Measurements from ENCODE around the gene SPEG. TPM values are rescaled to one million over a fixed set of nuclear protein-coding genes. Genes with fewer than 3 reads are reported as not detected.
"Not testable (repeated sequence)": the region's sequence is repeated elsewhere in the genome, so short reads cannot be mapped to it uniquely, and the experiment has no call there.

The SPEG gene
- total and polyA plus RNA-seq, 3 donors from 2014 or later = 16.0 to 24.3 (median 23.0) TPM

DNA sequence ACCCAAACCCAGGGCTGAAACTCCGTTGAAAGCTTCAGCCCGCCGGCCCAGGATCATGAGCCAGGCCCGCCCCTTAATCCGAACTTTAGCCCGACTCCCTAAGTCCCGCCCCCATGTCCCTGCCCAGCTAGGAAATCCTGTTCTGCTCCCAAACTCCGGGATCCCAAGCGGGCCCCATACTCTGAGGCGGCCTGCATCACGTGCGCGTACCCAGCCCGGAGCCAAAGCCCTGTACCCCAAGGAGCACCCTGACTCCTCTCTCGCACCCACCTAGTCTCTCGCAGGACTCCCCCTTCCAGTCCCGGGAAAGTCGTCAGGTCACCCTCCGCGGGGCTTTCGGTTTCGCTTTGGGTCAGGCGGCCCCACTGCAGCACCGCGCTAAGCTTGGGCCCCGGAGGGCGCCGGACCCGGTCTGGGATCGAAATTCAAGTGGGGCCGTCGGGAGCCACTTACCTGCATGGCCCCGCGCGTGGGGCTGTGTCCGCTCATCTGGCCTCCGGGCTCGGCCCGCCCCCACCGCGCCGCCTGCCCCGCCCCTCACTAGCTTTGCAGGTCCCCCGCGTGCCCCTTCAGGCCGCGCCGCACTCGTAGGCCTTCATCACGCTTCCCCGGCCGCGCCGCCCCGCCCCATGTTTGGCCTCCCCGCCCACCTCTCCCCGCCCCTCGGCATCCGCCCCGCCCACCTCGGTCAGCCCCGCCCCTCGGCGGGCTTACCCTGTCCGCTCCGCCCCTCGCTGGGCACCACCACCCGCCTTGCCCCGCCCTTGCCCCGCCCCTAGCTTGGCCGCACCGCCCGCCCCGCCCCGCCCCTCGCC is 47.1 kb upstream of the SPEG start, which contains the start of gene DNPEP:
TSS of gene DNPEP (minus strand) at position 607 of the 815 bp plus-strand sequence. CDS start at position 489, 118 bp downstream.
- Histone ChIP-seq H3K36me3 (ENCODE audit: low read depth, missing control alignments) (no peaks in the 10 kb centered on the region), H3K4me3 (peak within 1 kb of the TSS; percentile 85 to 90), H3K4me1 (peaks cover 12% of the 10 kb centered on the region), H3K27ac (peak within 1 kb of the TSS; percentile 91 to 93), H3K9me3 (no peaks in the 10 kb centered on the region), H3K27me3 (no peaks in the 10 kb centered on the region)
- intact Hi-C loops (cut with DNase I; ENCODE audit: low total_unique reads) = no loop called here
- DNase-seq = peak; percentile 95
- no peak for TF ChIP-seq POLR2A (IDR thresholded peaks at IDR 0.05)
- TF ChIP-seq, protein P1, sequence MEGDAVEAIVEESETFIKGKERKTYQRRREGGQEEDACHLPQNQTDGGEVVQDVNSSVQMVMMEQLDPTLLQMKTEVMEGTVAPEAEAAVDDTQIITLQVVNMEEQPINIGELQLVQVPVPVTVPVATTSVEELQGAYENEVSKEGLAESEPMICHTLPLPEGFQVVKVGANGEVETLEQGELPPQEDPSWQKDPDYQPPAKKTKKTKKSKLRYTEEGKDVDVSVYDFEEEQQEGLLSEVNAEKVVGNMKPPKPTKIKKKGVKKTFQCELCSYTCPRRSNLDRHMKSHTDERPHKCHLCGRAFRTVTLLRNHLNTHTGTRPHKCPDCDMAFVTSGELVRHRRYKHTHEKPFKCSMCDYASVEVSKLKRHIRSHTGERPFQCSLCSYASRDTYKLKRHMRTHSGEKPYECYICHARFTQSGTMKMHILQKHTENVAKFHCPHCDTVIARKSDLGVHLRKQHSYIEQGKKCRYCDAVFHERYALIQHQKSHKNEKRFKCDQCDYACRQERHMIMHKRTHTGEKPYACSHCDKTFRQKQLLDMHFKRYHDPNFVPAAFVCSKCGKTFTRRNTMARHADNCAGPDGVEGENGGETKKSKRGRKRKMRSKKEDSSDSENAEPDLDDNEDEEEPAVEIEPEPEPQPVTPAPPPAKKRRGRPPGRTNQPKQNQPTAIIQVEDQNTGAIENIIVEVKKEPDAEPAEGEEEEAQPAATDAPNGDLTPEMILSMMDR (IDR thresholded peaks at IDR 0.05) = no peak
- 1% methylated on average over 31 of the region's 76 CpGs; no CpG with 5 or more reads in 1 of the 2 donors for WGBS, 2 donors

DNA sequence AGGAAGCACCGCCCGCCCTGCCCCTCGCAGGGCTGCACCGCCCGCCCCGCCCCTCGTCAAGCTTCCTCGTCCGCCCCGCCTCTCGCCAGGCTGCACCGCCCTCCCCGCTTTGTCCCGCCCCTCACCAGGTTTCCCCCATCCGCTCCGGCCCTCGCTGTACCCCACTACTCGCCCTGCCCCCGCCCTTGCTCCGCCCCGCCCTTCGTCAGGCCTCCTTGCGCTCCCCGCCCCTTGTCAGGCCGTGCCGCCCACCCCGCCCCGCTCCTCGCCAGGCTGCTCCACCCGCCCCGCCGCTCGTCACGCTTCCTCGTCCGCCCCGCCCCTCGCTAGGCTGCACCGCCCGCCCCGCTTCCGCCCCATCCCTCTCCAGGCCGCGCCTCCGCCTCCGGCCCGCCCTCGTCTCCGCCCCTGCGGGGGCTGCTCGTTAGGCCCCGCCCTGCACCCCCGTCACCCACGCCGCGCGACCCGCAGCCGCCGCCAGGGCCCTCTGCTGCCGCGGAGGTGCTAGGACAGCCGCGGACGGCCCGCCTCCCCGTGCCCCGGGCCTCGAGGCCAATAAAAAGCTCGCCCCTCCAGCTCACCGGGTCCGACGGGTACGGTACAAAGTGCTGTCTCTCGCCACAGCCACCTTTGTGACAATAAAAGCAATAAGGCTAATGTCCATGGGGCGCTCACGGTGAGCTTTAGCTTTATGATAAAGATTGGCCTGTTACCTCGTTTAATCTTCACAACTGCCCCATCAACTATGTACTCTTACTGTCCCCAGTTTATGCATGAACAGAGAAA is 46.3 kb upstream of the SPEG start:
- TF ChIP-seq POLR2A (IDR thresholded peaks at IDR 0.05) = no peak
- TF ChIP-seq, protein P1 (IDR thresholded peaks at IDR 0.05) = peak; percentile 70 to 75 (median 74)
- no peaks in the 10 kb centered on the region for H3K36me3 ChIP-seq (ENCODE audit: low read depth, missing control alignments)
- H3K9me3 ChIP-seq = no peaks in the 10 kb centered on the region
- intact Hi-C loops (cut with DNase I; ENCODE audit: low total_unique reads) = no loop called here
- peaks cover 12% of the 10 kb centered on the region for H3K4me1 ChIP-seq
- peak overlapping the region; percentile 81 to 93 for H3K27ac ChIP-seq
- peak overlapping the region; percentile 85 to 90 for H3K4me3 ChIP-seq
- peak; percentile 98 for DNase-seq
- no peaks in the 10 kb centered on the region for H3K27me3 ChIP-seq
- WGBS, 2 donors = 2 to 18% methylated on average over 4 to 22 of the region's 78 CpGs

DNA sequence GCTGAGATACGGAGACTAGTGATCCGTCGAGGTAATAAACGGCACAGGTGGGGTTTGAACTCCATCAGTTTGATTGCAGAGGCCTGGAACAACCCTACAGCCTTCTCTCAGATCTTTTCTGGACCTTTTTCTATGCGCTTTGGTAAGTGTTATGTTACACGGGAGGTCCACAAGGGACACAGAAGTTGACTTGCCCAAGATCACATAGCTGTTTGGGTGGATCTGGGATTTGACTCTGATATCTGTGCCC is 45.8 kb upstream of the SPEG start:
- H3K4me3 ChIP-seq = peak overlapping the region; percentile 85 to 90
- no peak for DNase-seq
- H3K27me3 ChIP-seq = no peaks in the 10 kb centered on the region
- no peaks in the 10 kb centered on the region for H3K9me3 ChIP-seq
- peaks cover 12% of the 10 kb centered on the region for H3K4me1 ChIP-seq
- WGBS, 2 donors = 39 to 40% methylated on average over 6 of the region's 6 CpGs
- no peaks in the 10 kb centered on the region for H3K36me3 ChIP-seq (ENCODE audit: low read depth, missing control alignments)
- peak overlapping the region; percentile 81 to 93 for H3K27ac ChIP-seq
- intact Hi-C loops (cut with DNase I; ENCODE audit: low total_unique reads) = no loop called here
- TF ChIP-seq, protein P1 (IDR thresholded peaks at IDR 0.05) = no peak
- TF ChIP-seq POLR2A (IDR thresholded peaks at IDR 0.05) = no peak

DNA sequence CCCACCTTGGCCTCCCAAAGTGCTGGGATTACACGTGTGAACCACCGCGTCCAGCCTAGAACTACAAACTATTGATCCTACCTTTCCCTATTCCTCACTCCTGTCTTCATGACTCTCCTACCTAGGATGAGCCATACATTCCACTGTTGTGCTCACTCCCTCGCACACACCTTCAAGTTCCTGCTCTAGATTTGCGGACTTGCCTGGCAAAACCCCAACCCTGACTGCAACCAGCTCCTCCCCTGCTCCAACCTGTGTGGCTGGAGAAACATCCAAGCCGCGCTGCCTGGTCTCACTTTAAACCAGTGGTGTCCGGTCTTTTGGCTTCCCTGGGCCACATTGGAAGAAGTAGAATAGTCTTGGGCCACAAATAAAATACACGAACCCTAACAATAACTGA is 41.9 kb upstream of the SPEG start:
- TF ChIP-seq POLR2A (IDR thresholded peaks at IDR 0.05) = no peak
- TF ChIP-seq, protein P1 (IDR thresholded peaks at IDR 0.05) = no peak
- no peak overlapping the region for H3K27ac ChIP-seq
- DNase-seq = no peak

DNA sequence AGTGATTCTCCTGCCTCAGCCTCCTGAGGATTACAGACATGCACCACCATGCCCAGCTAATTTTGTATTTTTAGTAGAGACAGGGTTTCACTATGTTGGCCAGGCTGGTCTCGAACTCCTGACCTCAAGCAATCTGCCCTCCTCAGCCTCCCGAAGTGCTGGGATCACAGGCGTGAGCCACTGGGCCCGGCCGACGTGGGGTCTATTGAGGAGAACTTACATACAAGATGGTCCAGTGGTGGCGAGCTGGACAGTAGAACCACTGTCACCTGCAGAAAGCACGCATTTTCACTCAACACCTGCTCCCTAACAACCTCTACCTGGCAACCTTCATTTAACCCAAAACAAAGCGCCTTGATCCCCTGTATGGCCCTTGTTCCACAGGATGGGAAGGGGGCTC is 39.6 kb upstream of the SPEG start:
- H3K4me3 ChIP-seq; H3K4me1 ChIP-seq; H3K27ac ChIP-seq; H3K27me3 ChIP-seq; intact Hi-C loops (cut with DNase I; ENCODE audit: low total_unique reads); H3K9me3 ChIP-seq; DNase-seq; H3K36me3 ChIP-seq (ENCODE audit: low read depth, missing control alignments): not testable (repeated sequence)
- WGBS, 2 donors = 94 to 97% methylated on average over 9 of the region's 9 CpGs

More for the DNA sequence above, 41.9 kb upstream of the SPEG start:
- no peaks in the 10 kb centered on the region for H3K9me3 ChIP-seq
- intact Hi-C loops (cut with DNase I; ENCODE audit: low total_unique reads) = no loop called here
- 87 to 93% methylated on average over 9 of the region's 9 CpGs for WGBS, 2 donors
- H3K4me3 ChIP-seq = no peak overlapping the region
- no peaks in the 10 kb centered on the region for H3K27me3 ChIP-seq
- H3K36me3 ChIP-seq (ENCODE audit: low read depth, missing control alignments) = no peaks in the 10 kb centered on the region
- peaks cover 4% of the 10 kb centered on the region for H3K4me1 ChIP-seq
